ENCODE measurements around the gene HK3.

DNA sequence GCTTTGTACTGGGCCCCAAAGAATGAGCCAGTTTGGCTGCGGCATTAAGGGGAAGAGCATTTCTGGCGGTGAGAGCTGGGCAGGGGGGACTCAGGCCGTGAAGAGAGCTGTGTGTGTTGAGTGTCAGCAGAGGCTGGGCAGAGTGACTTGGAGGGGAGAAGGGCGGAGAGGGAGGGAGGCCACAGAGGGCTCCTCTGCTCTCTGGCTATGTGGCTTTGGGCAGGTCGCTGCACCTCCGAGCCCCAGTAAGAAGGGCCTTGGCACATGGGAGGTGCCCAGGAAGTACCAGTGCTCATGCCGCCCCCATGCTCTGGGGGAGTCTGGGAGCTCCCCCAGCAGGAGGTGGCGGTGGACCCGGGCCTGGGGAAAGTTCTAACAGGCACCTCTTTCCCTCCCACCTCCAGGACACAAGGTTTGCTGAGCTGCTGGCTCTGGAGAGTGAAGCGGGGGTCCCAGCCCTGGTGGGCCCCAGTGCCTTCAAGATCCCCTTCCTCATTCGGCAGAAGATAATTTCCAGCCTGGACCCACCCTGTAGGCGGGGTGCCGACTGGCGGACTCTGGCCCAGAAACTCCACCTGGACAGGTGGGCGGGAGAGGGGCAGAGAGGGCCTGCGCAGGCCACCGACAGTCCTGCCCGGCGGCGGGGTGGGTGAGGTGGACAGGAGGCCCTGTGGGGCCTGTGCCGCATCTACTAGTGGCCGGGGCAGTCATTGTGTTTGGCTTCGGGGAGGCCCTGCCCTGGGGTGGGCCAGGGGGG, 20.1 kb downstream of the HK3 start:
- TF ChIP-seq, protein P1, sequence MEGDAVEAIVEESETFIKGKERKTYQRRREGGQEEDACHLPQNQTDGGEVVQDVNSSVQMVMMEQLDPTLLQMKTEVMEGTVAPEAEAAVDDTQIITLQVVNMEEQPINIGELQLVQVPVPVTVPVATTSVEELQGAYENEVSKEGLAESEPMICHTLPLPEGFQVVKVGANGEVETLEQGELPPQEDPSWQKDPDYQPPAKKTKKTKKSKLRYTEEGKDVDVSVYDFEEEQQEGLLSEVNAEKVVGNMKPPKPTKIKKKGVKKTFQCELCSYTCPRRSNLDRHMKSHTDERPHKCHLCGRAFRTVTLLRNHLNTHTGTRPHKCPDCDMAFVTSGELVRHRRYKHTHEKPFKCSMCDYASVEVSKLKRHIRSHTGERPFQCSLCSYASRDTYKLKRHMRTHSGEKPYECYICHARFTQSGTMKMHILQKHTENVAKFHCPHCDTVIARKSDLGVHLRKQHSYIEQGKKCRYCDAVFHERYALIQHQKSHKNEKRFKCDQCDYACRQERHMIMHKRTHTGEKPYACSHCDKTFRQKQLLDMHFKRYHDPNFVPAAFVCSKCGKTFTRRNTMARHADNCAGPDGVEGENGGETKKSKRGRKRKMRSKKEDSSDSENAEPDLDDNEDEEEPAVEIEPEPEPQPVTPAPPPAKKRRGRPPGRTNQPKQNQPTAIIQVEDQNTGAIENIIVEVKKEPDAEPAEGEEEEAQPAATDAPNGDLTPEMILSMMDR (conservative IDR thresholded peaks at IDR 0.05 in 1 of 2, IDR thresholded peaks at IDR 0.05 in 1 of 2; ENCODE audit: extremely low read depth in 1 of 2, insufficient read depth in 1 of 2, low read depth in 1 of 2, low read length in 2 of 2): no peak
- no peak for TF ChIP-seq EZH2 (IDR thresholded peaks at IDR 0.05; ENCODE audit: borderline replicate concordance, low read length)

Data from mammary epithelial cell (primary cell).